AG09309 (cell line): ENCODE measurements around the gene RNU1-2.
A peak's percentile ranks its signal among the peaks of the same experiment; 100 is the strongest.
"Not testable (repeated sequence)": the region's sequence is repeated elsewhere in the genome, so short reads cannot be mapped to it uniquely, and the experiment has no call there.

Experiments
- DNase-seq: peaks from one replicate; pipeline ENCODE4 v3.0.0-alpha.2; 2010; ENCODE audit warnings: low read depth
- H3K4me3 ChIP-seq: 2 replicates; pipeline ENCODE4 v1.5.1; 2011; ENCODE audit warnings: mild to moderate bottlenecking, low read depth, low read length, moderate library complexity; ENCODE audit not compliant: control insufficient read depth
- CTCF ChIP-seq: IDR thresholded peaks from 2 replicates; pipeline ENCODE4 v1.5.1; 2011; ENCODE audit warnings: mild to moderate bottlenecking, low read depth, low read length, inconsistent platforms; ENCODE audit not compliant: insufficient read depth, control insufficient read depth; ENCODE audit errors: missing control alignments

RNU1-2 gene

GRCh38 chr1:16906873-16907272, 11.1 kb downstream of the RNU1-2 start:
- DNase-seq: no peak
- no peak for TF ChIP-seq CTCF
- no peak overlapping the region for H3K4me3 ChIP-seq

GRCh38 chr1:16907870-16908758, 12.3 kb downstream of the RNU1-2 start:
- DNase-seq: no peak
- no peak overlapping the region for H3K4me3 ChIP-seq
- no peak for TF ChIP-seq CTCF

GRCh38 chr1:16911851-16912721, 16.3 kb downstream of the RNU1-2 start:
- DNase-seq, H3K4me3 ChIP-seq: not testable (repeated sequence)

- not testable (repeated sequence) for DNase-seq, H3K4me3 ChIP-seq
Measured at GRCh38 chr1:16912742-16913141, 17.0 kb downstream of the RNU1-2 start.

- TF ChIP-seq CTCF: no peak
- peak overlapping the region; percentile 42 for H3K4me3 ChIP-seq
- DNase-seq: no peak
Measured at GRCh38 chr1:16913181-16913832, 17.5 kb downstream of the RNU1-2 start.

- peak overlapping the region; percentile 57 for H3K4me3 ChIP-seq
- TF ChIP-seq CTCF: no peak
- peak; percentile 64 for DNase-seq
Measured at GRCh38 chr1:16913833-16914662, 18.3 kb downstream of the RNU1-2 start.

- peak overlapping the region; percentile 57 for H3K4me3 ChIP-seq
- DNase-seq: not testable (repeated sequence)
Measured at GRCh38 chr1:16914928-16915626, 19.3 kb downstream of the RNU1-2 start.
